WERI-Rb-1 (cell line): ENCODE results near the gene ERMP1.

Source experiments
- DNase-seq: peaks from one replicate; pipeline ENCODE4 v3.0.0-alpha.2; 2020
- H3K27ac ChIP-seq: fragments of 250-450 bp; sonication (Bioruptor Pico); 2 replicates; pipeline ENCODE4 v1.5.1; 2020; ENCODE audit warnings: mild to moderate bottlenecking, moderate library complexity
- H3K27me3 ChIP-seq: fragments of 250-450 bp; sonication (Bioruptor Pico); 2 replicates; pipeline ENCODE4 v1.5.1; 2021; ENCODE audit warnings: mild to moderate bottlenecking, low read depth, moderate library complexity; ENCODE audit not compliant: insufficient read depth, severe bottlenecking
- H3K36me3 ChIP-seq: fragments of 250-450 bp; sonication (Bioruptor Pico); 2 replicates; pipeline ENCODE4 v1.5.1; 2020; ENCODE audit warnings: mild to moderate bottlenecking, moderate library complexity
- H3K4me3 ChIP-seq: 2 replicates; pipeline ENCODE4 v1.5.1; 2011; ENCODE audit warnings: low read depth, mild to moderate bottlenecking, control low read depth, low read length
- H3K9me3 ChIP-seq: fragments of 250-450 bp; sonication (Bioruptor Pico); 2 replicates; pipeline ENCODE4 v1.5.1; 2021; ENCODE audit warnings: mild to moderate bottlenecking, moderate library complexity; ENCODE audit not compliant: severe bottlenecking
- CTCF ChIP-seq: IDR thresholded peaks from 2 replicates; pipeline ENCODE4 v1.5.1; 2011; ENCODE audit warnings: low read depth, mild to moderate bottlenecking, control low read depth, inconsistent platforms, low read length

The ERMP1 gene

DNA sequence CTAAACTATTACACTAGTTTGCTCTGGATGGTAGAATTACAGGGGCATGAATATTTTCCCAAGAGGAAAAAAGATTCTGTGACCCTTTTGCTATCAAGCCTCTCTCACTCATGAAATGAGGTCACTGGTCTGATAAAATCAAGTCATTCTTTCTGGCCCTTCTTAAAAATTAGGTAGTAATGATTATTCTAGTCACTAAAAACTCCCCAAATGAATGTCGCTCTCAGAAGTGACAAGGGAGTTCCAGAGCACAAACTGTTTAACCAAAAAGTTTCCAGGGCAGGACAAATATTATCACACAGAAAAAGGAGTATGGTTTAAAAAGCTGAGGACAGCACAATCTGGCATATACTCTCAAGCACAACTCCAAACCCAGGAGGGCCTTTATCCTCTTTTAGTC lies 12.5 kb downstream of the ERMP1 start:
- no peak overlapping the region for H3K4me3 ChIP-seq
- no peaks in the 10 kb centered on the region for H3K9me3 ChIP-seq
- no peak overlapping the region for H3K27ac ChIP-seq
- TF ChIP-seq CTCF = no peak
- H3K27me3 ChIP-seq = no peaks in the 10 kb centered on the region
- no peak for DNase-seq
- 0 out of 2 replicates have a peak, but pooled peaks cover 3% of the 10 kb centered on the region for H3K36me3 ChIP-seq

- TF ChIP-seq CTCF = no peak
- H3K4me3 ChIP-seq = no peak overlapping the region
- H3K9me3 ChIP-seq = no peaks in the 10 kb centered on the region
- H3K27me3 ChIP-seq = no peaks in the 10 kb centered on the region
- H3K36me3 ChIP-seq = 0 out of 2 replicates have a peak, but pooled peaks cover 3% of the 10 kb centered on the region
- no peak for DNase-seq
- H3K27ac ChIP-seq = no peak overlapping the region
Observed at GRCh38 chr9:5819174-5819573, 13.7 kb downstream of the ERMP1 start.

DNA sequence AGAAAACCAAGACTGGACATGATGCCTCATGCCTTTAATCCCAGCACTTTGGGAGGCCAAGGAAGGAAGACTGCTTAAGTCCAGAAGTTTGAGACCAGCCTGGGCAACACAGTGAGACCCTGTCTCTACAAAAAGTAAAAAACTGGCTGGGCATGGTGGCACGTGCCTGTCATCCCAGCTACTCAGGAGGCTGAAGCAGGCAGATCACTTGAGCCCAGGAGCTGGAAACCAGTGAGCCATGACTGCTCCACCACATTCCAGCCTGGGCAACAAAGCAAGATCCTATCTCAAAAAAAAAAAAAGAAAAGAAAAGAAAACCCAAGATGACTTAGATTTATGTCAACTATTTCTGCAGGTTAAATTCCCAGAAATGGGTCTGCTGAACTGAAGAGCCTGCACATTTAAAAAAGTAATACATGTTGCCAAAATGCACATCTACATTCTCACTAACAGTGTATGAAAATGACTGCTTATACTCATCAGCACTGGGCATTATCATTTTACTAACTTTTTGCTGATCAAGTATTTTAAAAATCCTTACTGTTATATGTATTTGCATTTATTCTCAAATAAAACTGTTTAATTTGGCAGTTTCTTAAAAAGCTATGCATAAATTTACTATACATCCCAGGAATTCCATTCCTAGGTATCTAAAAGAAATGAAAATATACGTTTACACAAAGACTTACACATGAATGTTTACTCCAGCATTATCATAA lies 14.3 kb downstream of the ERMP1 start:
- no peak overlapping the region for H3K27ac ChIP-seq
- H3K36me3 ChIP-seq = 0 out of 2 replicates have a peak, but pooled peaks cover 3% of the 10 kb centered on the region
- no peak for DNase-seq
- no peaks in the 10 kb centered on the region for H3K27me3 ChIP-seq
- no peaks in the 10 kb centered on the region for H3K9me3 ChIP-seq
- TF ChIP-seq CTCF = no peak
- H3K4me3 ChIP-seq = no peak overlapping the region

DNA sequence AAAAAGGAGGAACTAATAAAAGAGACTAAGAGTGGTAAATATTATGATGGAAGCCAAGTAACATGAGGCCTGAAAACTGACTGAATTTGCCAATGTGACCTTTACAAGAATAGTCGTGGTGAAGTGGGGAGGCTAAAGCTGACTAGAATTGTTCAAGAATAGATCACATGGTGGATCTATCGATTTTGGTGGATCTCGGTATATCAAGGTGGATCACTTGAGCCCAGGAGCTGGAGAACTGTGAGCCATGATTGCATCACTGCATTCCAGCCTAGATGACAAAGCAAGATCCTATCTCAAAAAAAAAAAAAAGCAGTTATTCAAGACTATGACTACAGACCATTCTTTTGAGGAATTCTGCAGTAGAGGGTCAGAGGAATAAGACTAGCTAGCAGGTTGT lies 15.1 kb downstream of the ERMP1 start:
- Histone ChIP-seq H3K27ac (no peak overlapping the region), H3K36me3 (no peaks in the 10 kb centered on the region), H3K4me3 (no peak overlapping the region), H3K27me3 (no peaks in the 10 kb centered on the region), H3K9me3 (no peaks in the 10 kb centered on the region)
- no peak for TF ChIP-seq CTCF
- DNase-seq = no peak

- Histone ChIP-seq H3K27ac (no peak overlapping the region), H3K36me3 (no peaks in the 10 kb centered on the region), H3K4me3 (no peak overlapping the region), H3K27me3 (no peaks in the 10 kb centered on the region), H3K9me3 (no peaks in the 10 kb centered on the region)
- DNase-seq = no peak
- no peak for TF ChIP-seq CTCF
Observed at GRCh38 chr9:5815461-5815860, 17.5 kb downstream of the ERMP1 start.

GRCh38 chr9:5813824-5814223 lies 19.1 kb downstream of the ERMP1 start:
- H3K27me3 ChIP-seq = no peaks in the 10 kb centered on the region

More at GRCh38 chr9:5813824-5814223, 19.1 kb downstream of the ERMP1 start:
- H3K9me3 ChIP-seq = no peaks in the 10 kb centered on the region
- no peak overlapping the region for H3K27ac ChIP-seq
- H3K4me3 ChIP-seq = no peak overlapping the region
- no peaks in the 10 kb centered on the region for H3K36me3 ChIP-seq
- no peak for TF ChIP-seq CTCF
- no peak for DNase-seq
